ENCODE measurements around the gene SP110. TPM values are rescaled to one million over a fixed set of nuclear protein-coding genes. Genes with fewer than 3 reads are reported as not detected.
"Not testable (repeated sequence)": the region's sequence is repeated elsewhere in the genome, so short reads cannot be mapped to it uniquely, and the experiment has no call there.

SP110 gene
- total RNA-seq, 1 donor, result 68.1 TPM

- H3K27me3 ChIP-seq (ENCODE audit: insufficient read depth, low read length), result no peaks in the 10 kb centered on the region
- no peaks in the 10 kb centered on the region for H3K9me3 ChIP-seq (ENCODE audit: low read depth, low read length)
- peaks cover 9% of the 10 kb centered on the region for H3K4me1 ChIP-seq (ENCODE audit: insufficient read depth, low read length)
- no peak overlapping the region for H3K4me3 ChIP-seq (ENCODE audit: low read length)
Measured at GRCh38 chr2:230134496-230135129, 85.2 kb downstream of the SP110 start.

- no peak overlapping the region for H3K4me3 ChIP-seq (ENCODE audit: low read length)
- peaks cover 26% of the 10 kb centered on the region for H3K4me1 ChIP-seq (ENCODE audit: insufficient read depth, low read length)
- no peaks in the 10 kb centered on the region for H3K9me3 ChIP-seq (ENCODE audit: low read depth, low read length)
- no peaks in the 10 kb centered on the region for H3K27me3 ChIP-seq (ENCODE audit: insufficient read depth, low read length)
Measured at GRCh38 chr2:230131366-230131765, 88.4 kb downstream of the SP110 start.

- H3K27me3 ChIP-seq (ENCODE audit: insufficient read depth, low read length), result no peaks in the 10 kb centered on the region
- H3K4me1 ChIP-seq (ENCODE audit: insufficient read depth, low read length), result peaks cover 30% of the 10 kb centered on the region
- no peak overlapping the region for H3K4me3 ChIP-seq (ENCODE audit: low read length)
- no peaks in the 10 kb centered on the region for H3K9me3 ChIP-seq (ENCODE audit: low read depth, low read length)
Measured at GRCh38 chr2:230130668-230131364, 89.0 kb downstream of the SP110 start.

GRCh38 chr2:230129343-230129742, 90.4 kb downstream of the SP110 start:
- peaks cover 37% of the 10 kb centered on the region for H3K4me1 ChIP-seq (ENCODE audit: insufficient read depth, low read length)
- H3K27me3 ChIP-seq (ENCODE audit: insufficient read depth, low read length), result no peaks in the 10 kb centered on the region
- no peaks in the 10 kb centered on the region for H3K9me3 ChIP-seq (ENCODE audit: low read depth, low read length)
- no peak overlapping the region for H3K4me3 ChIP-seq (ENCODE audit: low read length)

GRCh38 chr2:230128623-230129342, 91.0 kb downstream of the SP110 start:
- Histone ChIP-seq H3K27me3 (ENCODE audit: insufficient read depth, low read length) (no peaks in the 10 kb centered on the region), H3K4me1 (ENCODE audit: insufficient read depth, low read length) (peaks cover 40% of the 10 kb centered on the region), H3K9me3 (ENCODE audit: low read depth, low read length) (no peaks in the 10 kb centered on the region), H3K4me3 (ENCODE audit: low read length) (no peak overlapping the region)

- Histone ChIP-seq H3K27me3 (ENCODE audit: insufficient read depth, low read length) (no peaks in the 10 kb centered on the region), H3K4me3 (ENCODE audit: low read length) (no peak overlapping the region), H3K9me3 (ENCODE audit: low read depth, low read length) (no peaks in the 10 kb centered on the region), H3K4me1 (ENCODE audit: insufficient read depth, low read length) (peaks cover 40% of the 10 kb centered on the region)
Measured at GRCh38 chr2:230127195-230127594, 92.6 kb downstream of the SP110 start.

- H3K9me3 ChIP-seq (ENCODE audit: low read depth, low read length), result no peaks in the 10 kb centered on the region
- no peak overlapping the region for H3K4me3 ChIP-seq (ENCODE audit: low read length)
- H3K27me3 ChIP-seq (ENCODE audit: insufficient read depth, low read length), result no peaks in the 10 kb centered on the region
- H3K4me1 ChIP-seq (ENCODE audit: insufficient read depth, low read length), result peaks cover 40% of the 10 kb centered on the region
Measured at GRCh38 chr2:230124757-230125431, 94.9 kb downstream of the SP110 start.

GRCh38 chr2:230124235-230124634, 95.5 kb downstream of the SP110 start:
- peaks cover 40% of the 10 kb centered on the region for H3K4me1 ChIP-seq (ENCODE audit: insufficient read depth, low read length)
- H3K4me3 ChIP-seq (ENCODE audit: low read length), result no peak overlapping the region
- H3K9me3 ChIP-seq (ENCODE audit: low read depth, low read length), result no peaks in the 10 kb centered on the region
- H3K27me3 ChIP-seq (ENCODE audit: insufficient read depth, low read length), result no peaks in the 10 kb centered on the region

- H3K4me1 ChIP-seq (ENCODE audit: insufficient read depth, low read length), result peaks cover 14% of the 10 kb centered on the region
- not testable (repeated sequence) for H3K4me3 ChIP-seq (ENCODE audit: low read length); H3K27me3 ChIP-seq (ENCODE audit: insufficient read depth, low read length); H3K9me3 ChIP-seq (ENCODE audit: low read depth, low read length)
Measured at GRCh38 chr2:230120376-230120775, 99.4 kb downstream of the SP110 start.

- not testable (repeated sequence) for H3K4me3 ChIP-seq (ENCODE audit: low read length); H3K27me3 ChIP-seq (ENCODE audit: insufficient read depth, low read length); H3K9me3 ChIP-seq (ENCODE audit: low read depth, low read length); H3K4me1 ChIP-seq (ENCODE audit: insufficient read depth, low read length)
Measured at GRCh38 chr2:230119827-230120226, 100.0 kb downstream of the SP110 start.

Other genes with a start within 250 kb of the SP110 start
- 0.31 TPM for gene SLC16A14, start 151.1 kb downstream of the SP110 start, total RNA-seq
- 96.6 TPM for gene SP140, start 5.8 kb upstream of the SP110 start, total RNA-seq
- gene SP140L, start 107.2 kb upstream of the SP110 start, total RNA-seq, result 53.8 TPM
- gene SP100, start 196.2 kb upstream of the SP110 start, total RNA-seq, result 252 TPM